RWPE2 (cell line): ENCODE measurements around the gene SLC8A2.

Source experiments
- ATAC-seq: fragments of 200-7000 bp; cut with Tn5 transposase; 3 replicates; pipeline ENCODE4 v1.9.1; 2021; ENCODE audit warnings: low read depth
- DNase-seq: peaks from one replicate; pipeline ENCODE4 v3.0.0-alpha.2; 2020; ENCODE audit warnings: low spot score
- H3K27ac ChIP-seq: fragments of 450-650 bp; 2 replicates; pipeline ENCODE4 v1.5.1; 2017; ENCODE audit warnings: mild to moderate bottlenecking; ENCODE audit not compliant: poor library complexity, severe bottlenecking
- H3K27me3 ChIP-seq: fragments of 250-450 bp; sonication (Bioruptor Pico); 2 replicates; pipeline ENCODE4 v1.5.1; 2021; ENCODE audit warnings: mild to moderate bottlenecking, moderate library complexity; ENCODE audit not compliant: insufficient read depth, poor library complexity, severe bottlenecking
- H3K36me3 ChIP-seq: fragments of 250-450 bp; sonication (Bioruptor Pico); 2 replicates; pipeline ENCODE4 v1.5.1; 2020; ENCODE audit warnings: low read depth, mild to moderate bottlenecking, moderate library complexity
- H3K4me1 ChIP-seq: fragments of 250-450 bp; sonication (Bioruptor Pico); 2 replicates; pipeline ENCODE4 v1.5.1; 2021; ENCODE audit warnings: mild to moderate bottlenecking, moderate library complexity; ENCODE audit not compliant: insufficient read depth, poor library complexity, severe bottlenecking
- H3K4me3 ChIP-seq: fragments of 250-450 bp; sonication (Bioruptor Pico); 2 replicates; pipeline ENCODE4 v1.5.1; 2021; ENCODE audit warnings: mild to moderate bottlenecking, moderate library complexity; ENCODE audit not compliant: severe bottlenecking
- H3K9me3 ChIP-seq: fragments of 250-450 bp; sonication (Bioruptor Pico); 2 replicates; pipeline ENCODE4 v1.5.1; 2021; ENCODE audit warnings: mild to moderate bottlenecking, moderate library complexity; ENCODE audit not compliant: severe bottlenecking
- CTCF ChIP-seq: fragments of 450-650 bp; IDR thresholded peaks from one replicate; pipeline ENCODE4 v1.5.1; 2017; ENCODE audit warnings: mild to moderate bottlenecking, moderate library complexity; ENCODE audit not compliant: poor library complexity, severe bottlenecking

Gene SLC8A2

GRCh38 chr19:47456721-47457474, 14.8 kb downstream of the SLC8A2 start:
- no peak for DNase-seq
- Histone ChIP-seq H3K9me3 (peaks cover 13% of the 10 kb centered on the region), H3K4me3 (no peak overlapping the region), H3K36me3 (no peaks in the 10 kb centered on the region), H3K4me1 (no peaks in the 10 kb centered on the region), H3K27me3 (peaks cover 42% of the 10 kb centered on the region), H3K27ac (no peak overlapping the region)
- TF ChIP-seq CTCF: no peak
- ATAC-seq: no peak; the same call in 2 of the 3 replicates

- no peak for DNase-seq
- no peak for TF ChIP-seq CTCF
- Histone ChIP-seq H3K36me3 (no peaks in the 10 kb centered on the region), H3K9me3 (peaks cover 1% of the 10 kb centered on the region), H3K4me3 (no peak overlapping the region), H3K27me3 (peaks cover 21% of the 10 kb centered on the region), H3K27ac (no peak overlapping the region), H3K4me1 (peaks cover 3% of the 10 kb centered on the region)
- ATAC-seq: no peak
Observed at GRCh38 chr19:47450478-47450877, 21.2 kb downstream of the SLC8A2 start.

- Histone ChIP-seq H3K27ac (no peak overlapping the region), H3K27me3 (peaks cover 23% of the 10 kb centered on the region), H3K4me3 (no peak overlapping the region), H3K4me1 (peaks cover 3% of the 10 kb centered on the region), H3K9me3 (no peaks in the 10 kb centered on the region), H3K36me3 (no peaks in the 10 kb centered on the region)
- TF ChIP-seq CTCF: no peak
- no peak for ATAC-seq
- DNase-seq: no peak
Observed at GRCh38 chr19:47448360-47448727, 23.3 kb downstream of the SLC8A2 start.

- DNase-seq (peak; percentile 97), ATAC-seq (peak; percentile 80)
- TF ChIP-seq CTCF: no peak
- H3K27ac ChIP-seq: peak overlapping the region; percentile 34
- no peaks in the 10 kb centered on the region for H3K9me3 ChIP-seq
- H3K4me1 ChIP-seq: peaks cover 3% of the 10 kb centered on the region
- H3K4me3 ChIP-seq: peak overlapping the region; percentile 32
- no peaks in the 10 kb centered on the region for H3K36me3 ChIP-seq
- H3K27me3 ChIP-seq: peaks cover 23% of the 10 kb centered on the region
Observed at GRCh38 chr19:47447470-47448359, 24.0 kb downstream of the SLC8A2 start.
